Gastrocnemius medialis (tissue), 4 donors: ENCODE data around the gene HRNR. TPM values are rescaled to one million over a fixed set of nuclear protein-coding genes. Genes with fewer than 3 reads are reported as not detected.
"Not testable (repeated sequence)": the region's sequence is repeated elsewhere in the genome, so short reads cannot be mapped to it uniquely, and the experiment has no call there.

Experiments used
- ATAC-seq, 2 donors: fragments of 150-250 bp; one replicate each; pipeline ENCODE4 v1.9.1; 2016
- DNase-seq, 2 donors: peaks; one replicate each; pipeline ENCODE4 v3.0.0-alpha.2; 2019
- H3K27ac ChIP-seq, 4 donors: fragments of 200-600 bp; sonication (generic); 1 replicate in 1 of 4; 2 replicates in 3 of 4; pipeline ENCODE4 v1.5.1; 2016 to 2018; ENCODE audit warnings: mild to moderate bottlenecking in 2 of 4, moderate library complexity in 1 of 4
- H3K27me3 ChIP-seq, 3 donors: fragments of 200-600 bp; sonication (generic) in 2 of 3; 1 replicate in 1 of 3; 2 replicates in 2 of 3; pipeline versions ENCODE4 v1.5.1 to v1.6.0; 2016 to 2019; ENCODE audit warnings: mild to moderate bottlenecking in 1 of 3, moderate library complexity in 1 of 3
- H3K36me3 ChIP-seq, 2 donors: fragments of 200-600 bp; sonication (generic) in 1 of 2; one replicate each; pipeline ENCODE4 v1.5.1; 2017 to 2018
- H3K4me1 ChIP-seq, 2 donors: fragments of 200-600 bp; sonication (generic) in 1 of 2; one replicate each; pipeline ENCODE4 v1.5.1; 2016 to 2017; ENCODE audit warnings: mild to moderate bottlenecking in 2 of 2
- H3K4me3 ChIP-seq, 4 donors: fragments of 200-600 bp; sonication (generic) in 3 of 4; 1 replicate in 1 of 4; 2 replicates in 3 of 4; pipeline ENCODE4 v1.5.1; 2016 to 2019; ENCODE audit warnings: mild to moderate bottlenecking in 2 of 4
- H3K9me3 ChIP-seq, 3 donors: fragments of 200-600 bp; sonication (generic) in 2 of 3; 1 replicate in 1 of 3; 2 replicates in 2 of 3; pipeline ENCODE4 v1.5.1; 2016 to 2019
- POLR2A ChIP-seq, 2 donors: fragments of 450-650 bp; IDR thresholded peaks; one replicate each; pipeline ENCODE4 v1.6.1; 2017; ENCODE audit warnings: antibody characterized with exemption in 2 of 2, mild to moderate bottlenecking in 2 of 2, moderate library complexity in 2 of 2
- in situ Hi-C, 4 donors: fragments of 200-750 bp; cut with MboI; loops; one replicate each; pipeline versions ENCODE4 v1.15.0 to v1.8.0; 2017; ENCODE audit warnings: low sequenced_read_pairs in 4 of 4
- intact Hi-C: fragments of 100-400 bp; cut with DNase I; formaldehyde crosslinking; loops from one replicate; pipeline ENCODE4 v1.15.1; 2023; ENCODE audit warnings: low total_unique reads
- total RNA-seq, 4 donors: library from RNA; depleted of rRNA; stranded (reverse); fragments of >200 nt; gene quantifications; one replicate each; pipeline versions ENCODE4 v1.1.0 to v1.2.3, GENCODE V29; 2016
- TF ChIP-seq, protein P1 (sequence below), 5 experiments: fragments of 450-650 bp in 3 of 5; fragments of 200-600 bp in 2 of 5; sonication (generic) in 2 of 5; IDR thresholded peaks in 4 of 5; conservative IDR thresholded peaks in 1 of 5; 1 replicate in 4 of 5; 2 replicates in 1 of 5; pipeline ENCODE4 v1.5.1; 2016 to 2019; ENCODE audit warnings: antibody characterized with exemption in 5 of 5, mild to moderate bottlenecking in 3 of 5, moderate library complexity in 3 of 5

Gene HRNR
- not detected for total RNA-seq

DNA sequence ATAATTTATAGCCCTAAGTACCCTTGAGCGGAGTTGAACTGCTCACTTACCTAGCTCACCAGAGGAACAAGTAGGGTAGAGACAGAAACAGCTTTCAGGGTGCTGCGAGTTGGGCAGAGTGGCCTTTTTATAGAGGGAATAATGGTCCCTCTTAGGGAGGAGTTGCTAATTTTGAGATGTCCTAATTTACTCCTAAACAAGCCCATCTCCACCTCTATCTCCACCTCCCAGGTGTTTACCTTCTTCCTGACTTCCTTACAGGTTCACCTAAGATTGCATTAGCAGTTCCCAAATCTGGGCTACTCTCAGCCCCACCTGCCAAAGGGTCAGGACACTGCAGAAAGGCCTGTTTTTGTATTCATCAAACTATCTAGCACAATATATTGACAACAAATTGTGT is at the start of gene HRNR:
TSS of gene HRNR (minus strand) at position 101 of the 400 bp plus-strand sequence. CDS start 940 bp downstream, outside the sequence.
- in situ Hi-C loops (no loop called here), intact Hi-C loops (no loop called here)
- DNase-seq (no peak), ATAC-seq (no peak)
- Histone ChIP-seq H3K9me3 (no peaks in the 10 kb centered on the region), H3K4me1 (no peaks in the 10 kb centered on the region), H3K36me3 (no peaks in the 10 kb centered on the region), H3K27ac (no peak within 1 kb of the TSS), H3K4me3 (no peak within 1 kb of the TSS), H3K27me3 (no peaks in the 10 kb centered on the region)
- TF ChIP-seq, protein P1, sequence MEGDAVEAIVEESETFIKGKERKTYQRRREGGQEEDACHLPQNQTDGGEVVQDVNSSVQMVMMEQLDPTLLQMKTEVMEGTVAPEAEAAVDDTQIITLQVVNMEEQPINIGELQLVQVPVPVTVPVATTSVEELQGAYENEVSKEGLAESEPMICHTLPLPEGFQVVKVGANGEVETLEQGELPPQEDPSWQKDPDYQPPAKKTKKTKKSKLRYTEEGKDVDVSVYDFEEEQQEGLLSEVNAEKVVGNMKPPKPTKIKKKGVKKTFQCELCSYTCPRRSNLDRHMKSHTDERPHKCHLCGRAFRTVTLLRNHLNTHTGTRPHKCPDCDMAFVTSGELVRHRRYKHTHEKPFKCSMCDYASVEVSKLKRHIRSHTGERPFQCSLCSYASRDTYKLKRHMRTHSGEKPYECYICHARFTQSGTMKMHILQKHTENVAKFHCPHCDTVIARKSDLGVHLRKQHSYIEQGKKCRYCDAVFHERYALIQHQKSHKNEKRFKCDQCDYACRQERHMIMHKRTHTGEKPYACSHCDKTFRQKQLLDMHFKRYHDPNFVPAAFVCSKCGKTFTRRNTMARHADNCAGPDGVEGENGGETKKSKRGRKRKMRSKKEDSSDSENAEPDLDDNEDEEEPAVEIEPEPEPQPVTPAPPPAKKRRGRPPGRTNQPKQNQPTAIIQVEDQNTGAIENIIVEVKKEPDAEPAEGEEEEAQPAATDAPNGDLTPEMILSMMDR (IDR thresholded peaks at IDR 0.05 in 4 of 5, conservative IDR thresholded peaks at IDR 0.05 in 1 of 5) = no peak
- TF ChIP-seq POLR2A (IDR thresholded peaks at IDR 0.05) = no peak

DNA sequence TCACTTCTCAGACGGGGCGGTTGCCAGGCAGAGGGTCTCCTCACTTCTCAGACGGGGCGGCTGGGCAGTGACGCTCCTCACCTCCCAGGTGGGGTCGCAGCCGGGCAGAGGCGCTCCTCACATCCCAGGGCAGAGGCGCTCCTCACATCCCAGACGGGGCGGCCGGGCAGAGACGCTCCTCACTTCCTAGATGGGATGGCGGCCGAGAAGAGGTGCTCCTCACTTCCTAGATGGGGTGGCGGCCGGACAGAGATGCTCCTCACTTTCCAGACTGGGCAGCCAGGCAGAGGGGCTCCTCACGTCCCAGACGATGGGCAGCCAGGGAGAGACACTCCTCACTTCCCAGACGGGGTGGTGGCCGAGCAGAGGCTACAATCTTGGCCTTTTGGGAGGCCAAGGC is 32.4 kb upstream of the HRNR start:
- DNase-seq, H3K27me3 ChIP-seq, ATAC-seq, H3K4me3 ChIP-seq, H3K36me3 ChIP-seq, in situ Hi-C loops, H3K4me1 ChIP-seq, H3K27ac ChIP-seq, H3K9me3 ChIP-seq, intact Hi-C loops: not testable (repeated sequence)

DNA sequence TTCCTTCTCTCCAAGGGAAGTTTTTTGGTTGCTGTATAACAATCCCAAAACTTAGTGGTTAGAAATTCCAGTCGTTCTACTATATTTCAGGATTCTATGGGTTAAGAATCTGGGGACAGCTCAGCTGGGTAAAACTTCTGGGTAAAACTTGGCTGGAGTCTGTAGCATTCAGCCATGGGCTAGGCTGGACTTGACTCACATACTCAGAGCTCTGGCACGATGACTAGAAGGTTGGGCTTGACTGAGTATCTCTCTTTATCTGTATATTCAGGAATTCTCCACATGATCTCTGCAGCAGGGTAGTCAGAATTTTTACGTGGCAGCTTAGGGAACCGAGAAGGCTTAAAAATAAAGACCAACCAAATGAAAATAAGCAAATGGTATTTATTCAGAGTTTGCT is 28.2 kb upstream of the HRNR start:
- H3K4me1 ChIP-seq = no peaks in the 10 kb centered on the region
- no peaks in the 10 kb centered on the region for H3K9me3 ChIP-seq
- ATAC-seq (no peak), DNase-seq (no peak)
- no peak for TF ChIP-seq POLR2A (IDR thresholded peaks at IDR 0.05)
- TF ChIP-seq, protein P1 (IDR thresholded peaks at IDR 0.05 in 4 of 5, conservative IDR thresholded peaks at IDR 0.05 in 1 of 5) = no peak
- in situ Hi-C loops = no loop called here
- intact Hi-C loops = no loop called here
- H3K4me3 ChIP-seq = no peak overlapping the region
- H3K36me3 ChIP-seq = no peaks in the 10 kb centered on the region
- no peaks in the 10 kb centered on the region for H3K27me3 ChIP-seq
- no peak overlapping the region for H3K27ac ChIP-seq

DNA sequence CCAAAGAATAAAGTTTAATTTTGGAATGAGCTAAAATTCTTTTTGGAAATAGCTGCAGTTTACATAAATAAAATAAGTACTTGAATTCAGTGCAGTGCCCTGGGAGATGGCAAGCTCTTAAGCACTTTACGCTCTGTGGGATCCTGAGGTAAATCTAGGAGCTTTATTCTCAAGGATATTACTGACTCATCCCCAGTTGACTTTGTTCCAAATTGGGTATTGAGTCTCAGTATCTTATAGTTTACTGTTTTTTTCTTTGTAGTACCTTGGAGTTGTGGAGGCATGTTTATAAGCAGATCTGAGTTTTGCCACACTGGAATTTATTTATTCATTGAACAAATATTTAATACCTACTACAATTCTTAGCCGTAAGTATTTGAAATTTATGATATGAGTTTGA is 27.4 kb upstream of the HRNR start:
- ATAC-seq (no peak), DNase-seq (no peak)
- in situ Hi-C loops = no loop called here
- intact Hi-C loops = no loop called here
- no peaks in the 10 kb centered on the region for H3K4me1 ChIP-seq
- H3K36me3 ChIP-seq = no peaks in the 10 kb centered on the region
- no peak overlapping the region for H3K4me3 ChIP-seq
- no peaks in the 10 kb centered on the region for H3K27me3 ChIP-seq
- H3K9me3 ChIP-seq = no peaks in the 10 kb centered on the region
- TF ChIP-seq, protein P1 (IDR thresholded peaks at IDR 0.05 in 4 of 5, conservative IDR thresholded peaks at IDR 0.05 in 1 of 5) = no peak
- TF ChIP-seq POLR2A (IDR thresholded peaks at IDR 0.05) = no peak
- H3K27ac ChIP-seq = no peak overlapping the region

DNA sequence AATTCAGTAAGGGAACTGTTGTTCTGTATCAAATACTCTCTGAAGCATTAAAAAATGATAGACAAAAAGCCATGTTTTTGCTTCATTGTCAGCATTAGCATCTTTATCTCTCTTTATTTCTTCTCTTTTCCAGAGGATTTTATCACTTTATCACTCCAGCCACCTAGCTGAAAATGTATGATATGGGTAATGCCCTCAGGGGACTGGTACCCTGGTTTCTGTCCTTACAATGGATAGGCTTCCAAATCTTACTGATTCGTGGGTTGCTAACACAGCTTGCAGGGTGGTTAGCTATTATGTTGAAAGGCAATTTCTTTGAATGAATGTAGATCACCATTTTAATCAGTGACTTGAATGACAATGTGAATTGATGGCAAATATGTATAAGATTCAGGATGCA is 23.3 kb upstream of the HRNR start:
- Histone ChIP-seq H3K36me3 (no peaks in the 10 kb centered on the region), H3K27me3 (no peaks in the 10 kb centered on the region), H3K4me1 (no peaks in the 10 kb centered on the region), H3K27ac (no peak overlapping the region), H3K9me3 (no peaks in the 10 kb centered on the region), H3K4me3 (no peak overlapping the region)
- ATAC-seq (no peak), DNase-seq (no peak)
- TF ChIP-seq, protein P1 (IDR thresholded peaks at IDR 0.05 in 4 of 5, conservative IDR thresholded peaks at IDR 0.05 in 1 of 5) = no peak
- no peak for TF ChIP-seq POLR2A (IDR thresholded peaks at IDR 0.05)
- intact Hi-C loops (no loop called here), in situ Hi-C loops (no loop called here)
